AG04450 (cell line): ENCODE data around the gene MED13L. TPM values are rescaled to one million over a fixed set of nuclear protein-coding genes. Genes with fewer than 3 reads are reported as not detected.

Experiments
- CTCF ChIA-PET: fragments of 300-600, 350-600 bp; formaldehyde crosslinking; extraction: SDS; loops from one replicate; lab custom pipeline; 2022; ENCODE audit warnings: antibody characterized with exemption, inconsistent platforms; lab: Charles Lee
- POLR2A ChIA-PET: fragments of 350-600 bp; formaldehyde crosslinking; extraction: SDS; loops from one replicate; lab custom pipeline; 2021; ENCODE audit warnings: antibody characterized with exemption, inconsistent platforms; lab: Yijun Ruan, JAX
- DNase-seq: peaks from one replicate; pipeline ENCODE4 v3.0.0-alpha.2; 2011; ENCODE audit warnings: low read depth, low spot score
- H3K27ac ChIP-seq: one replicate; pipeline ENCODE4 v1.5.1; 2012; ENCODE audit warnings: low read depth, low read length, control low read depth
- H3K27me3 ChIP-seq: one replicate; pipeline ENCODE4 v1.6.0; 2012; ENCODE audit warnings: low read length; ENCODE audit not compliant: control insufficient read depth, insufficient read depth
- H3K4me3 ChIP-seq: 2 replicates; pipeline ENCODE4 v1.5.1; 2011; ENCODE audit warnings: mild to moderate bottlenecking, low read depth, low read length, control low read depth
- H3K9me3 ChIP-seq: 2 replicates; pipeline ENCODE4 v1.5.1; 2012; ENCODE audit warnings: low read length; ENCODE audit not compliant: control insufficient read depth, insufficient read depth
- polyA plus RNA-seq: library from polyadenylated mRNA; depleted of rRNA; stranded (reverse); fragments of >200 nt; gene quantifications from 2 replicates; pipeline ENCODE4 v1.2.3, GENCODE V29; 2011
- TF ChIP-seq, protein P1 (sequence below): IDR thresholded peaks from 2 replicates; pipeline ENCODE4 v1.5.1; 2011; ENCODE audit warnings: low read depth, low read length, control low read depth, inconsistent platforms

Gene MED13L
- polyA plus RNA-seq, 1 experiment = 56.2 TPM

DNA sequence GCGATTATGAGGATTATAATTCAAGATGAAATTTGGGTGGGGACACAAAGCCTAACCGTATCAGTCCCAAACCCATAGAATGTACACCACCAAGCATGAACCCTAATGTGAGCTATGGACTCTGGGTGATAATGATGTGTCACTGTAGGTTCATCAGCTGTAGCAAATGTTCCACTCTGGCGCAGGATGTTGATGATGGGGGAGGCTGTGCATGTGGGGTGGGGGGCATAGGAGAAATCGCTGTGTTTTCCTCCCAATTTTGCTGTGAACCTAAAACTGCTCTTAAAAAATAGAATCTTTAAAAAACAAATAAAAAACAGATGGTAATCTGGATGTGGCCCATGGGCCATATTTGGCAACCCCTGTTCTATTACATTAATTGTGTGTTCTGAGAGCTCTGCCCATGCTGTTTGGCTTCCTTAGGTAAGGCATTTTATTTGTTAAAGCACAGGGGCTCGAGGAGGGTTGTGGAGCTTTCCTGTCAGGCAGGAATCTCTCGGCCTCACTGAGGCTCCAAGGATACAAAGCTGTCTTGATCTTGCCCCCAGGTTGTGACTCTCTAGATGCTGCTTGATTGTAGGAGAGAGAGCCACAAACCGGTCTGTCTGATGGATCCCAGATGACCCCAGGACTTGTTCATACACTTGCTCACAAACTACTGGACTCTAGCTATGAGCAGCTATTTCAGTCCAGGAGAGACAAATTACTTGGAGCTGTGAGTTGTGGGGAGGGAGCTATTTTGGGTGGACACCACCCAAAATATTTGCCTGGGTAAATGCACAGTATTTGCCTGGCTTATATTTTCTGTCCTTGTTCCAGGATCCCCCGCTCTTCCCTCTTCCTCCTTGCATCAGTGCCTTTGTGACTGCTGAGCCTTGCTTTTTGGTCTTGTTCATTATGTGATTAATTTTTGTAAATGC, 340.2 kb downstream of the MED13L start:
- TF ChIP-seq, protein P1, sequence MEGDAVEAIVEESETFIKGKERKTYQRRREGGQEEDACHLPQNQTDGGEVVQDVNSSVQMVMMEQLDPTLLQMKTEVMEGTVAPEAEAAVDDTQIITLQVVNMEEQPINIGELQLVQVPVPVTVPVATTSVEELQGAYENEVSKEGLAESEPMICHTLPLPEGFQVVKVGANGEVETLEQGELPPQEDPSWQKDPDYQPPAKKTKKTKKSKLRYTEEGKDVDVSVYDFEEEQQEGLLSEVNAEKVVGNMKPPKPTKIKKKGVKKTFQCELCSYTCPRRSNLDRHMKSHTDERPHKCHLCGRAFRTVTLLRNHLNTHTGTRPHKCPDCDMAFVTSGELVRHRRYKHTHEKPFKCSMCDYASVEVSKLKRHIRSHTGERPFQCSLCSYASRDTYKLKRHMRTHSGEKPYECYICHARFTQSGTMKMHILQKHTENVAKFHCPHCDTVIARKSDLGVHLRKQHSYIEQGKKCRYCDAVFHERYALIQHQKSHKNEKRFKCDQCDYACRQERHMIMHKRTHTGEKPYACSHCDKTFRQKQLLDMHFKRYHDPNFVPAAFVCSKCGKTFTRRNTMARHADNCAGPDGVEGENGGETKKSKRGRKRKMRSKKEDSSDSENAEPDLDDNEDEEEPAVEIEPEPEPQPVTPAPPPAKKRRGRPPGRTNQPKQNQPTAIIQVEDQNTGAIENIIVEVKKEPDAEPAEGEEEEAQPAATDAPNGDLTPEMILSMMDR = no peak
- Histone ChIP-seq H3K27me3 (peaks cover 2% of the 10 kb centered on the region), H3K4me3 (no peak overlapping the region), H3K9me3 (no peaks in the 10 kb centered on the region), H3K27ac (no peak overlapping the region)
- CTCF ChIA-PET = interaction anchor here (0.7 to 2.3 kb wide), 2 partner anchors 10 to 1280 kb away, joined by 4 to 8 read pairs; no protein-coding TSS in a partner anchor
- POLR2A ChIA-PET = no interaction called here
- DNase-seq = no peak

DNA sequence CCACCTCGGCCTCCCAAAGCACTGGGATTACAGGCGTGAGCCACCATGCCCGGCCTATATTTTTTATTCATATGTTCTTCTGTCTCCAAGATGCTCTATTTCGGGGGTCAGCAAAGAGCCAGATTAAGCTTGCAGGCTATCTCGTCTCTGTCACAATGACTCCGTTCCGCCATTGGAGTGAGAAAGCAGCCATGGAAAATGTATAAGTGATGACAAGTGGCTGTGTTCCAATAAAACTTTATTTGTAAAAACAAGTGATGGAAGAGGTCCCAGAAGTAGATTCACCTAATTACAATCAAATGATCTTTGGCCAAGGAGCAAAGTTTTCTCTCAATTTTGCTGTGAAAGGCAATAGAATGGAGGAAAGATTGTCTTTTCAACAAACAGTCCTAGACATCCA, 342.6 kb downstream of the MED13L start:
- no peak overlapping the region for H3K4me3 ChIP-seq
- ChIA-PET POLR2A (no interaction called here), CTCF (interaction anchor here (0.6 to 1.5 kb wide), 3 partner anchors 10 to 17 kb away, joined by 3 to 6 read pairs (median 3); no protein-coding TSS in a partner anchor)
- H3K9me3 ChIP-seq = no peaks in the 10 kb centered on the region
- no peak for DNase-seq
- TF ChIP-seq, protein P1 = no peak
- H3K27me3 ChIP-seq = peaks cover 2% of the 10 kb centered on the region
- no peak overlapping the region for H3K27ac ChIP-seq

DNA sequence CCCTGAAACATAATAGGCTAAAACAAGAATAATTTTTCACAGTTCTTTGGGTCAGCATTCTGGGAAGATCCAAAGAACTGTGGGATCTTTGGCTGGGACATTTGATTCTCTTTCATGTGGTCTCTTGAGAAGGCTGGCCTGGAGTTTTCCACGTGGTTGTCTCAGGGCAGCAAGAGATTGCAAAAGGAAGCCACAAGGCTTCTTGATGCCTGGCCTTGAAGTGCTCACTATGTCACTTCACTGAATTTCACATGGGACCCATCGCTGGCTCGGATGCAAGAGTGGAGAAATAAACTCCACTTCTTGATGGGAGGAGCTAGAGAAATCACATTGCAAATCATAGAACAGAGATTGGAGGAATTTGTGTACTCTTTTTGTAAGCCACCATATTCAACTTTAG, 343.4 kb downstream of the MED13L start:
- ChIA-PET CTCF (interaction anchor here (1.1 kb wide), 1 partner anchor 16 kb away, joined by 3 read pairs; no protein-coding TSS in a partner anchor), POLR2A (no interaction called here)
- Histone ChIP-seq H3K4me3 (no peak overlapping the region), H3K9me3 (no peaks in the 10 kb centered on the region), H3K27ac (no peak overlapping the region), H3K27me3 (peaks cover 2% of the 10 kb centered on the region)
- no peak for DNase-seq
- TF ChIP-seq, protein P1 = no peak

DNA sequence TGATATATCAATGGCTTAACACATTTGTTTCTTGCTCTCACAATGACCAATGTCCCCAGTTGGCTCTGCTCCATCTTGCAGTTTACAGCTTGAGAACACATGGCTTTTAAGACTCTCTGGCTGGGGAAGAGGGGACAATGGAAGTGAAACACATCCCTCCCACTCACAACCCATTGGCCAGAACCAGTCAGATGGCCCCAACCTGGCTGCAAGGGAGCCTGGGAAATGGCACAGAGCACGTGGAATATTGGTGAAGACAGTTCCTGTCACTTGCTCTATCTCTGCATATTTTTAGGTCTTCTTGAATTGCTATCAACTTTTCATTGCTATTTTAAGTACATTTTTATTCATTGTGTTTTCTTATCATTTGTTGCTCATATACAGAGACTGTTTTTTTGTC, 345.4 kb downstream of the MED13L start:
- no peaks in the 10 kb centered on the region for H3K9me3 ChIP-seq
- ChIA-PET CTCF (no interaction called here), POLR2A (no interaction called here)
- TF ChIP-seq, protein P1 = no peak
- no peak overlapping the region for H3K27ac ChIP-seq
- no peaks in the 10 kb centered on the region for H3K27me3 ChIP-seq
- no peak for DNase-seq
- no peak overlapping the region for H3K4me3 ChIP-seq

DNA sequence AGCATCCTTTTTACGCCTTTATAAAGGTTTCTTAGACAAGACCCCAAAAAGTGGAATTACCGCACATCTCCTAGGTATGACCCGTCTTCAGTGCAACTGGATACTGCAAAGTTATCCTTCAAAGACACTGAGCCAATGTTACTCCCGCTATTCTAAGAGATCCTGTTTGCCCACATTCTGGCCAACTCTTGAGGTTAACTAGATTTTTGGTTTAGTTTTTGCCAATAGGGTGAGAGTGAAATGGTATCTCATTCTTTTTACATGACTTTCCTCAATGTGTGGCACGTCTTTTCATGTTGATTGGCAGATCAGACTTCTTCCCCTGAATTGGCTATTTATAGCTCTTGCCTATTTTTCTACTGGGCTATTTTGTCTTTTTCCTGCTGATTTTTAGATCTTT, 347.2 kb downstream of the MED13L start:
- Histone ChIP-seq H3K27me3 (no peaks in the 10 kb centered on the region), H3K27ac (no peak overlapping the region), H3K4me3 (no peak overlapping the region), H3K9me3 (no peaks in the 10 kb centered on the region; the same call in 1 of the 2 replicates)
- CTCF ChIA-PET = interaction anchor here (0.8 kb wide), 2 partner anchors 14 to 1950 kb away, joined by 3 to 5 read pairs; no protein-coding TSS in a partner anchor
- POLR2A ChIA-PET = no interaction called here
- DNase-seq = no peak
- TF ChIP-seq, protein P1 = no peak
